GM12892 (cell line): ENCODE measurements around the gene GNB1.

Experiments
- POLR2A ChIP-seq: IDR thresholded peaks from 2 replicates; pipeline ENCODE4 v1.6.1; 2011; ENCODE audit warnings: low read depth, low read length, control low read depth
- POLR2AphosphoS5 ChIP-seq: IDR thresholded peaks from 2 replicates; pipeline ENCODE4 v1.6.1; 2011; ENCODE audit warnings: low read depth, low read length, control low read depth

- TF ChIP-seq POLR2A (no peak), POLR2AphosphoS5 (no peak)
Measured at GRCh38 chr1:1817221-1817620, 73.7 kb downstream of the GNB1 start.
